Renal pelvis (tissue), 12 donors: ENCODE data around the gene TRUB1. TPM values are rescaled to one million over a fixed set of nuclear protein-coding genes. Genes with fewer than 3 reads are reported as not detected.
A peak's percentile ranks its signal among the peaks of the same experiment; 100 is the strongest.
"Not testable (repeated sequence)": the region's sequence is repeated elsewhere in the genome, so short reads cannot be mapped to it uniquely, and the experiment has no call there.

ENCODE experiments used
- DNase-seq: peaks from one replicate; pipeline ENCODE4 v3.0.0-alpha.2; 2013
- long read RNA-seq, 16 experiments: transcript quantifications; one replicate each; lab custom pipeline, GENCODE V29; 2026
- polyA plus RNA-seq, 3 donors: library from polyadenylated mRNA; unstranded; fragments of 120-200 nt; gene quantifications; one replicate each; pipeline ENCODE4 v1.2.1, GENCODE V29; 2013; ENCODE audit not compliant: insufficient read length in 3 of 3

Gene TRUB1
- 10 to 100 TPM; 31.6 to 34.2 (median 33.8) TPM for polyA plus RNA-seq
- long read RNA-seq, donor 1, transcript TRUB1-201 (8 exons, 3,408 nt), result major isoform, 15 of 18 reads
- long read RNA-seq, donor 1, partial matches to known transcripts, result 0 of 18 reads
- long read RNA-seq, donor 1, other reads (novel, unspliced or antisense), result 0 of 18 reads
- long read RNA-seq, donor 2, transcript TRUB1-201 (8 exons, 3,408 nt), result major isoform, 12 of 21 reads
- long read RNA-seq, donor 2, partial matches to known transcripts, result 5 of 21 reads
- long read RNA-seq, donor 2, other reads (novel, unspliced or antisense), result 0 of 21 reads
- long read RNA-seq, donor 3, transcript TRUB1-201 (8 exons, 3,408 nt), result major isoform, 13 of 17 reads
- long read RNA-seq, donor 3, partial matches to known transcripts, result 0 of 17 reads
- long read RNA-seq, donor 3, other reads (novel, unspliced or antisense), result 0 of 17 reads
- long read RNA-seq, donor 4, transcript TRUB1-201 (8 exons, 3,408 nt), result major isoform, 10 of 16 reads
- long read RNA-seq, donor 4, partial matches to known transcripts, result 5 of 16 reads
- long read RNA-seq, donor 4, other reads (novel, unspliced or antisense), result 0 of 16 reads
- long read RNA-seq, donor 5, transcript TRUB1-201 (8 exons, 3,408 nt), result major isoform, 9 of 9 reads
- long read RNA-seq, donor 5, partial matches to known transcripts, result 0 of 9 reads
- long read RNA-seq, donor 5, other reads (novel, unspliced or antisense), result 0 of 9 reads
- long read RNA-seq, donor 6, transcript TRUB1-201 (8 exons, 3,408 nt), result major isoform, 18 of 20 reads
- long read RNA-seq, donor 6, partial matches to known transcripts, result 0 of 20 reads
- long read RNA-seq, donor 6, other reads (novel, unspliced or antisense), result 0 of 20 reads
- long read RNA-seq, donor 7, transcript TRUB1-201 (8 exons, 3,408 nt), result major isoform, 9 of 45 reads
- long read RNA-seq, donor 7, partial matches to known transcripts, result 34 of 45 reads
- long read RNA-seq, donor 7, other reads (novel, unspliced or antisense), result 0 of 45 reads
- long read RNA-seq, donor 8, partial matches to known transcripts, result 0 of 4 reads
- long read RNA-seq, donor 8, other reads (novel, unspliced or antisense), result 0 of 4 reads
- long read RNA-seq, donor 9, transcript TRUB1-201 (8 exons, 3,408 nt), result major isoform, 17 of 20 reads
- long read RNA-seq, donor 9, partial matches to known transcripts, result 0 of 20 reads
- long read RNA-seq, donor 9, other reads (novel, unspliced or antisense), result 0 of 20 reads
- long read RNA-seq, donor 10, transcript TRUB1-201 (8 exons, 3,408 nt), result major isoform, 9 of 43 reads
- long read RNA-seq, donor 10, partial matches to known transcripts, result 34 of 43 reads
- long read RNA-seq, donor 10, other reads (novel, unspliced or antisense), result 0 of 43 reads
- long read RNA-seq, donor 11, transcript TRUB1-201 (8 exons, 3,408 nt), result major isoform, 10 of 33 reads
- long read RNA-seq, donor 11, transcript TRUB1-202 (4 exons, 584 nt), result minor isoform, 5 of 33 reads
- long read RNA-seq, donor 11, partial matches to known transcripts, result 18 of 33 reads
- long read RNA-seq, donor 11, other reads (novel, unspliced or antisense), result 0 of 33 reads
- long read RNA-seq, donor 12, transcript TRUB1-201 (8 exons, 3,408 nt), result major isoform, 14 of 17 reads
- long read RNA-seq, donor 12, partial matches to known transcripts, result 0 of 17 reads
- long read RNA-seq, donor 12, other reads (novel, unspliced or antisense), result 0 of 17 reads
- long read RNA-seq, donor 13, transcript TRUB1-201 (8 exons, 3,408 nt), result major isoform, 6 of 7 reads
- long read RNA-seq, donor 13, partial matches to known transcripts, result 0 of 7 reads
- long read RNA-seq, donor 13, other reads (novel, unspliced or antisense), result 0 of 7 reads
- long read RNA-seq, donor 14, result 0 reads
- long read RNA-seq, donor 15, transcript TRUB1-201 (8 exons, 3,408 nt), result major isoform, 14 of 16 reads
- long read RNA-seq, donor 15, partial matches to known transcripts, result 0 of 16 reads
- long read RNA-seq, donor 15, other reads (novel, unspliced or antisense), result 0 of 16 reads
- long read RNA-seq, donor 16, transcript TRUB1-201 (8 exons, 3,408 nt), result major isoform, 14 of 66 reads
- long read RNA-seq, donor 16, partial matches to known transcripts, result 52 of 66 reads
- long read RNA-seq, donor 16, other reads (novel, unspliced or antisense), result 0 of 66 reads

GRCh38 chr10:114937962-114938855, at the start of gene TRUB1:
Gene TRUB1, plus strand, starts transcription at chr10:114938195. Its CDS starts 59 bp downstream, at chr10:114938254.
- peak; percentile 96 for DNase-seq

GRCh38 chr10:114893251-114893650, 44.7 kb upstream of the TRUB1 start:
- DNase-seq, result no peak

GRCh38 chr10:114894911-114895310, 43.1 kb upstream of the TRUB1 start:
- DNase-seq, result no peak

GRCh38 chr10:114897011-114897410, 41.0 kb upstream of the TRUB1 start:
- not testable (repeated sequence) for DNase-seq

GRCh38 chr10:114897593-114897992, 40.4 kb upstream of the TRUB1 start:
- no peak for DNase-seq

- no peak for DNase-seq
These were observed 38.0 kb upstream of the TRUB1 start for GRCh38 chr10:114899982-114900381.

GRCh38 chr10:114900658-114901057, 37.3 kb upstream of the TRUB1 start:
- DNase-seq, result no peak

- DNase-seq, result no peak
These were observed 35.8 kb upstream of the TRUB1 start for GRCh38 chr10:114902151-114902550.

- no peak for DNase-seq
These were observed 32.5 kb upstream of the TRUB1 start for GRCh38 chr10:114905450-114905849.

GRCh38 chr10:114906981-114907380, 31.0 kb upstream of the TRUB1 start:
- no peak for DNase-seq

- DNase-seq, result no peak
These were observed 29.1 kb upstream of the TRUB1 start for GRCh38 chr10:114908896-114909295.

GRCh38 chr10:114911052-114911711, 26.8 kb upstream of the TRUB1 start:
- DNase-seq, result no peak

- no peak for DNase-seq
These were observed 26.1 kb upstream of the TRUB1 start for GRCh38 chr10:114911801-114912469.

- DNase-seq, result no peak
These were observed 25.5 kb upstream of the TRUB1 start for GRCh38 chr10:114912470-114912859.

- no peak for DNase-seq
These were observed 23.4 kb upstream of the TRUB1 start for GRCh38 chr10:114914560-114914959.

GRCh38 chr10:114915294-114915693, 22.7 kb upstream of the TRUB1 start:
- no peak for DNase-seq

GRCh38 chr10:114916653-114917052, 21.3 kb upstream of the TRUB1 start:
- DNase-seq, result no peak

- no peak for DNase-seq
These were observed 20.5 kb upstream of the TRUB1 start for GRCh38 chr10:114917459-114917858.
